Occipital lobe (tissue), 2 donors: ENCODE data around the gene ADAM22. TPM values are rescaled to one million over a fixed set of nuclear protein-coding genes. Genes with fewer than 3 reads are reported as not detected.

Source experiments
- DNase-seq: peaks from one replicate; lab custom pipeline; 2025; lab: John Stamatoyannopoulos, UW
- total RNA-seq: library from RNA; depleted of rRNA; stranded (reverse); fragments of >200 nt; gene quantifications from one replicate; pipeline ENCODE4 v1.2.3, GENCODE V29; 2014

The ADAM22 gene
- total RNA-seq, 1 donor from 2014 or later: 90.6 TPM

GRCh38 chr7:88217675-88218428, 283.8 kb downstream of the ADAM22 start:
- no peak for DNase-seq

- DNase-seq: no peak
These were observed 284.3 kb downstream of the ADAM22 start for GRCh38 chr7:88218429-88218745.

- DNase-seq: peak; percentile 8
These were observed 285.0 kb downstream of the ADAM22 start for GRCh38 chr7:88218836-88219605.

- peak; percentile 84 for DNase-seq
These were observed 286.0 kb downstream of the ADAM22 start, which contains the start of gene SRI for GRCh38 chr7:88219781-88220747. Gene SRI (minus strand): TSS chr7:88220038. CDS start chr7:88220026, 12 bp downstream.

- DNase-seq: no peak
These were observed 289.2 kb downstream of the ADAM22 start for GRCh38 chr7:88223265-88223664.

GRCh38 chr7:88224601-88225275, 290.7 kb downstream of the ADAM22 start:
- no peak for DNase-seq

- no peak for DNase-seq
These were observed 292.1 kb downstream of the ADAM22 start for GRCh38 chr7:88226201-88226600.

GRCh38 chr7:88226886-88227516, 292.9 kb downstream of the ADAM22 start:
- DNase-seq: no peak

GRCh38 chr7:88229302-88229995, 295.4 kb downstream of the ADAM22 start:
- DNase-seq: no peak

- no peak for DNase-seq
These were observed 296.6 kb downstream of the ADAM22 start for GRCh38 chr7:88230646-88231045.

- no peak for DNase-seq
These were observed 299.8 kb downstream of the ADAM22 start for GRCh38 chr7:88233828-88234227.

- DNase-seq: no peak
These were observed 305.8 kb downstream of the ADAM22 start for GRCh38 chr7:88239852-88240251.

GRCh38 chr7:88243345-88243909, 309.4 kb downstream of the ADAM22 start:
- DNase-seq: peak; percentile 10

GRCh38 chr7:88244258-88244657, 310.2 kb downstream of the ADAM22 start:
- DNase-seq: no peak

Other genes with a start within 250 kb of the ADAM22 start
- gene SLC25A40, start 57.9 kb upstream of the ADAM22 start, total RNA-seq: 23.9 TPM
- 14.5 TPM for gene DBF4, start 57.8 kb upstream of the ADAM22 start, total RNA-seq